Middle frontal gyrus (tissue), 1 donor: ENCODE data around the gene RNF166.

Experiments
- DNase-seq: peaks from one replicate; pipeline ENCODE4 v3.0.0-alpha.2; 2015; ENCODE audit warnings: low spot score; ENCODE audit errors: extremely low spot score

The RNF166 gene

DNA sequence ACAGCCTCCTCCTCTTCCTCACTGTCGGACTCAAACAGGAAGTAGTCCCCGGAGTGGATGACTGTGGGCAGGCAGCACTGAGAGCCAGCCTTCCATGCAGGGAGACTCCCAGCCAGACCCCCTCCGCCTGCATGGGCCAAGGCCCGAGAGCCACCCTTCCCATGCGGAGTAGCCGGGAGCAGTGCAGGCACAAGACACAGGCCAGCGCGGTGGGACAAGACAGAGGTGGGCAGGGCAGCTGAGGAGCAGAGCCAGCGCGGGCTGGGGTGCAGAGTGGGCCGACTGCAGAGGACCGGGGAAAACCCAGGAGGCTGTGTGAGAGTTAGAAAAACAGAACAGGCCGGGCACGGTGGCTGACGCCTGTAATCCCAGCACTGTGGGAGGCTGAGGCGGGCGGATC, 17.7 kb upstream of the RNF166 start:
- DNase-seq: no peak

DNA sequence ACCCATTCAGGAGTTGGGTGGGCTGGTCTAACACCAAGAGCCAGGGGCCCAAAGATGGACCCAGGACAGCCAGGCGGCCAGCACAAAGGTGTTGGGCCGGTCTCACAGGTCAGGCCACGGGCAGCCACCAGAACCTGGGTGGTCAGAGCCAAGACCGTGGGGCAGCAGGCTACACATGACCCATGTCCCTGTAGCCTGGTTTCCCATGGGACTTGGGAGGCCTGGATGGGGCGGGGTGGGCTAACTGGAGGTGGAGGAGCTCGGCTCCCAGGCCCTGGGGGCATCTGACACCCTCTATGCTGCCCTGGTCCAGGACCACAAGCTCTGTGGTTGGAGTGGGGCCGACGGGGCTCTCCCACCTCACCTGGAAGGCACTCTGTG, 17.3 kb upstream of the RNF166 start:
- DNase-seq: no peak

DNA sequence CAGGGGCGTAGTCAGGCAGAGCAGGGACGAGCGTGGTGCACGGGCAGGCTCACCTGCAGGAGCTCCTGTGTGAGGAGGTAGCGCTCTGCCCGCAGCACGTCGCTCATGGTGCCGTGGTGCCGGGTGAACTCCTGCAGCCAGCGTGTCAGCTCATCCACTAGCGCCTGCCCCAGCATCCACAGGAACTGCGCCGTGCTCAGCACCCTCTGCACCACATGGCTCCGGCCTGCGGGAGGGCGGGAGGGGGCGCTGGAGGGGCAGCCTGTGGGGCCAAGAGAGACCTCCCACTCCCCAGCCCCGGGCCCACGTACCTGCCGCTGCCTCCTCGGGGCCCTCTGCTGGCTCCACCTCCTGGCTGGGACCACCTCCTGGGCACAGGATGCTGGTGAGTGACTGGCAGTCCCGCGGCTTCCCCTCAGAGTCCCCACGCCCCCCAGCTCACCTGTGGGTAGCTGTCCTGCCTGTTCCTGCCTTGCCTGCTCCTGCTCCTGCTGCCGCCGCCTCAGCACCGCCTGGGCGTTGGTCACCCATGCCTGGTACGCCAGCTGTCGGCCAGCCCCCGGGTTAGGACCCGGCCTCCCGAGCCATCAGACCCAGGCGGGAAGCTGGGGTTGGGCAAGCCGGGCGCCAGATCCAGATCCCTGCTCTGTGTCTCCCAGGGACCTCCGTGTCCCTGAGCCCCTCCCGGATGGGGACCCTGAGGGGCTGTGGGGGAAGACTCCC, 16.7 kb upstream of the RNF166 start:
- no peak for DNase-seq

DNA sequence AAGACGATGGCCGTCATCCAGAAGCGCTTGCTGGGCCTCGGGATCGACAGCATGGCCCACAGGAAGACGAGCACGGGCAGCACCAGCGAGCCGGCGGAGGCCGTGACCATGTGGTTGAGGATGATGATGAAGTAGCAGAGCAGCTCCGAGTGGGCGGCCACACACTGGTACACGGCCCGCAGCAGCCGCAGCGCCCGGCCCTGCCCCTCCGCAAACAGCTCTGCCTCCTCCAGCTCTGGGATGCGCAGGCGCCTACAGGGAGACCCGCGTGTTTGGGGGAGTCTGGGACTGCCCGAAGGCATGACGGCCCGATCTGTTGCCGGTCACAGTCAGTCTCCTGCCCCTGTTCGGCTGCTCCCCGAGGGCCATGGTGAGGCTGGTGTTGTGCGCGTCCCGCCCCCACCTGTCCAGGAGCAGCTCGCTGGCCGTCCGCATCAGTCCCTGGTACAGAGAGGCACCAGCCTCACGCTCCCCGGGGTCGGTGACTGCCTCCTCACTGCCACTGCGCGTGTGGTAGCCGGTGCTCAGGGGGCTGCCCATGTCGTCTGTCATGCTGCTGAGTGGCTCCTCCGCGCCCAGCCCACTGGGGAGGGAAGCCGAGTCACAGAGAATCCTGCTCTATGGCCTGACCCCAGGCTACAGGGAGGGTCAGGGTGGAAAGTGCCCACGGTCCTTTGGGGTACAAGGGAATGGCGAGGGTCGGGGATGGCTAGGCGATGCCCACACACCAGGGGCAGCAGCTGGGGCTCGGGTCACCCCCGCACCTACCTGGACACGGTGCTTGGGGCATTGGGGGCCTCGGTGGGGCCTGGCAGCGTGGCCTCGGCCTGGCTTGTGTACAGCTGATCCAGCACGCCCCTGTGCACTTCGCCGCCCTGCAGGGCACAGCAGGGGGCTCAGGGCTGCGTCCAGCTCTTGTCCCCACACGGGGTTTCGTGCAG, 15.9 kb upstream of the RNF166 start:
- DNase-seq: no peak

DNA sequence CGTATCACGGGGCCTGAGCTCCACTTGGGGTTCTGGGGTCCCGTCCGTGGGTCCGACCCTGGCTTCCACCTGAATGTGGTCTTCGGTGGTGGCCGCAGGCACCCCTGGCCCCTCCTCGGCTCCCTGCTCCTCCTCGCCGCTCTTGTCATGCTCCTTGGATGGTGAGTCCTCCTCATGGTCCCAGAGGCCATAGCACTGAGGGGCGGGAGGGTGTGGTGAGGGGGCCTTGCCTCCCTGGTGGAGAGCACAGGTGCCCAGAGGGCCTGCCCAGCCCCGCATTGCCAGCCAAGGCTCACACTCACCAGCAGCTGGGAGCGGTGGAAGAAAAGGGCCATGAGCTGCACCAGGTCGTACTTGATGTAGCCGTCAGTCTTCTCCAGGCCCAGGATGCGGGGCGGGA, 15.0 kb upstream of the RNF166 start:
- no peak for DNase-seq

DNA sequence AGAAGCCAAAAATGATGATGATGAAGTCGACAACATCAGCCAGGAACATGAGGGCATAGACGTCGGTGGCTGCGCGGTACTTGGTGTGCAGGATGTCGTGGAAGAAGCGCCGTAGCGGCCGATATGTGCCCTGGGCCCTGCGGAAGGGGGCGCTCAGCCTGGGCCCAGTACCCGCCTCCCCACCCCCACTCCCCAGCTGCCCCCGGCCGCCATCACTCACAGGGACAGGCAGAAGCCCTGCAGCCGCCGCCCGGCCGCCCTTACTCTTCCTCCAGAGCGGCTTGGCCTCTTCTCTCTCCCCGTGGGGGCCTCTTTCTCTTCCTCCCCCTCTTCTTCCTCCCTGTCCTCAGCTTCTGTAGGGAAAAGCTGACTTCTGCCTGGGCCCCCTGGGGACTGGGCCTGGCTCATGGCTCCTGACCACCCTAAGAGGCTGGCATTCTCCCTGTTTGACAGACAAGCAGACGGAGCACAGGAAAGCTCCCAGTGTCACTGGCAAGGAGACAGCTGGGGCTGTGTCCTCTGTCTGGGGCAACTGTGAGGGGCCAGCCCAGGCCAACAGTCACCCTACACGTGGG, 14.3 kb upstream of the RNF166 start:
- DNase-seq: no peak

DNA sequence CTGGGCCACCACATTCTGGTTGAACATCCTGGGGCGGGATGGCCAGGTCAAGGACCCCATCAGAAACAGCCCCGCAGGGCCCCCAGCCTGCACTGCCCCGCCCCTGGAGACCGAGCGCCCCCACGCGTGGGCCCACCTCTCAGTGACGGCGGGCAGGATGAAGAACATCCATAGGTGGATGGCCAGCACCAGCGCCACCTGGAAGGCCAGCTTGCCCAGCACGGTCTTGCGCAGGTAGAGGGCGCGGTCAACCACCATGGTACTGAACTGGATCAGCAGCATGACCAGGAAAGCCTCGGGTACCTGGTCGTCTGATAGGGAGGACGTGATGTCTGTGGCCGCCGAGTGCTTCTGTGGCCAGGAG, 13.7 kb upstream of the RNF166 start:
- DNase-seq: no peak

DNA sequence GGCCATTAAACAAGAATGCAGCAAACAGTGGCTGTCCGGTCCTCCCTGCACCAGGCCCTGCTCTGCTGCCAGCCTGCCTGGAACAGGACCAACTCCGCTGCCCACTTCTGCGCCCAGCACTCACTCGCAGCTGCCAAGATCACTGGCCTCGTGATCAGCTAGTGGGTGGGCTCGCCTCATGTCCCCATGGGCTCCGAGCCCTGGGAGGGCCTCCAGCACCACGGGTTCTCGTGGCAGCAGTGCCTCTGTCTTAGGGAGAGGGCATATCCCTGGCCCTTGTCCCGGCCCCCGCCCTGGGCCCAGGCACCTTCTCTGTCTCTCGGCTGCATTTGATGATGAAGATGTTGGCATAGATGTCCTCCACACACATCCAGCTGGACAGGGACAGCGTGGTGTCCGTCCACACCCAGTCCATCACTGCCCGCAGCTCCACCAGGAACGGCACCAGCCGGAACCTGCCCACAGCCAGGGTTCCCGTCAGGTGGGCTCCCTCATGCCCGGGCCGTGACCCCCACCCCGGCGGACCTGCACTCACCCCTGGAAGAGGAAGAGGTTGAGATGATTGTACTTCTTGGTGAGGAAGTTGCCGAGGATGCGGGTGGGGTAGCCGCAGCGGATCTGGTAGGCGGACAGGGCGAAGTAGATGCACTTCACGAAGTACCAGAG, 13.2 kb upstream of the RNF166 start:
- peak; percentile 78 for DNase-seq

DNA sequence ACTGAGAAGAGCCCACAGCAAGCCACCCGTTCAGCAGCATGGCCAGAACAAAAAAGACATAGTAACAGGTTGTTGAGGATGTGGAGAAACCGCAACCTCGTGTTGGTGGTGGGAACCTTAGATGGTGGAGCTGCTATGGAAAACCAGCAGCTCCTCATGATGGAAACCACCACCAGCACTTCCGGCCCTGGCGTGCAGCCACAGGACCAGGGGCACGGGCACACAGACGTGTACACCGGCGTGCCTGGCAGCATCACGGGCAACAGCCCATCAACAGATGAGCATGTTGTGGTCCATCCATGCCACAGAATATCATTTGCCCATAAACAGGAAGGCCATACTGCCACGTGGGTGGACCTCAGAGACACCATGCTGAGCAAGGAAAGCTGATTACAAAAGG, 12.0 kb upstream of the RNF166 start:
- no peak for DNase-seq

DNA sequence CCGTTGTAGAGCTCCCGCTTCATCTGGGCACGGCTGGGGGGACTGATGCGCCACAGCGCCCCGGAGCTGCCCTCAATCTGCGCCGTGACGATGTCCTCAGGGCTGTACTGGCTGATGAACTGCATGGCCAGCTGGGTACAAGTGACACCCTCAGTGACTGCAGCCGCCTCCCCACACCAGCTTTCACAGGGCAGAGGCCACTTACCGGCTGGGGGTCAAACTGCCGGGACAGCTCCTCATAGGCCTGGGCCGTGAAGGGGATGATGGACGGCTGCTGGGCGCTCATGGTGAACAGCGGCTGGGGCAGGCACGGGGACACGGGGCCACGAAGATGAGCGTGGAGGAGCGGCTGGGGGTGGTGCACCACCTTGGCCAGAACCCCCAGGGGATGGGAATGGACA, 10.4 kb upstream of the RNF166 start:
- DNase-seq: no peak

DNA sequence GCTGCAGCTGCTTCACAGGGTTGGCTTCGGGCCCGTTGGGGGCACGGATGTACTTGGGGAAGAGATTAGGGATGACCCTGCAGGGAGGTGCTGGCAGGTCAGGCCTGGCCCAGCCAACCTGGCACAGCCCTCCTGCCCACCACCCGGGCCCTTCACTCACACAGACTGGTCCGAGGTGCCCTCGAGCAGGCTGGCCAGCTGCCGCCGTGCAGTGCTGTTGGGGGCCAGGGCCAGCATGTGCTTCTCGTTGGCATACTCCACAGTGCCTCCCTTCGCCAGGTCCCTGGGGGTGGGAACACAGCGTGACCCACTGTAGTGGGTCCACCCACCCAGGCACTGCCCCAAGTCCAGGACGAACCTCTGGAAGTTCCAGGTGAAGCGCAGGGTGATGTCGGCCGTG, 10.0 kb upstream of the RNF166 start:
- DNase-seq: no peak

DNA sequence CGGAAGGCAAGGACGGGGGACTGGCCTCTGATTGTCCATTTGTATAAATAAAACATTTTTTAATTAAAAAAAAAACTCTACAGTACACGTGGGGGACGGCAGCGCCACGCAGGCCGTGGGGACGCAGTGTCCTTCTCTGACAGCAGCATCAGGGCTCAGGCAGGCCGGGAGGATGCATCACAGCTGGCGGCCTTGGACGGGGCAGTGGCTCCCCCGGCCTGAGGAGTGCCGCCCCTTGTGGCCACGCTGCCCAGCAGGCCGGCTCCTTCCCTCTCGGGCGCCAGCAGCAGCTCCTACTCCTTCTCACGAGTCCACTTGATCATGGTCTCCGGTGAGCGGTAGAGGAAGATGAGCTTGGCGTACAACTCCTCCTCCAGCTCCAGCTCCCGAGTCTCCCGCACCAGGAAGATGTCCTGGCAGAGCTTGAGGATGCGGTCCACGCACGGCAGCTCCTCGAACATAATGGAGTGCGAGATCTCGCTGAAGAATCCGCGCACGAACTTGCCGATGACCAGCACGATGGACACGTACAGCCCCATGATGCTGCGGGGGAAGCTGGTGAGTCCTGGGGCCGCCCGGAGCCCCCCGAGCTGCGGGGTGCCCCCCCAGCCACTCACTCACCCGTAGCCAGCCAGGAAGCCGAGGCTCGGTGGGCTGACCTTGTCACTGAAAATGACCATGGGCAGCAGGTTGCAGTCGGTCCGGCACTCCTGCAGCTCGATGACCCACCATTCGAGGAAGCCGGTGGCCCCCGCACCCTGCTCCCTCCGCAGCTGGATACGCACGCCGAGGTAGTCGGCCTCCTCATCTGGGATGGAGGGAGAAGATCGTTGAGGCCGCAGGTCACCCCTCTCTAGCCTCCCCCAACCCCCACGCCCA, 9.3 kb upstream of the RNF166 start:
- DNase-seq: no peak

DNA sequence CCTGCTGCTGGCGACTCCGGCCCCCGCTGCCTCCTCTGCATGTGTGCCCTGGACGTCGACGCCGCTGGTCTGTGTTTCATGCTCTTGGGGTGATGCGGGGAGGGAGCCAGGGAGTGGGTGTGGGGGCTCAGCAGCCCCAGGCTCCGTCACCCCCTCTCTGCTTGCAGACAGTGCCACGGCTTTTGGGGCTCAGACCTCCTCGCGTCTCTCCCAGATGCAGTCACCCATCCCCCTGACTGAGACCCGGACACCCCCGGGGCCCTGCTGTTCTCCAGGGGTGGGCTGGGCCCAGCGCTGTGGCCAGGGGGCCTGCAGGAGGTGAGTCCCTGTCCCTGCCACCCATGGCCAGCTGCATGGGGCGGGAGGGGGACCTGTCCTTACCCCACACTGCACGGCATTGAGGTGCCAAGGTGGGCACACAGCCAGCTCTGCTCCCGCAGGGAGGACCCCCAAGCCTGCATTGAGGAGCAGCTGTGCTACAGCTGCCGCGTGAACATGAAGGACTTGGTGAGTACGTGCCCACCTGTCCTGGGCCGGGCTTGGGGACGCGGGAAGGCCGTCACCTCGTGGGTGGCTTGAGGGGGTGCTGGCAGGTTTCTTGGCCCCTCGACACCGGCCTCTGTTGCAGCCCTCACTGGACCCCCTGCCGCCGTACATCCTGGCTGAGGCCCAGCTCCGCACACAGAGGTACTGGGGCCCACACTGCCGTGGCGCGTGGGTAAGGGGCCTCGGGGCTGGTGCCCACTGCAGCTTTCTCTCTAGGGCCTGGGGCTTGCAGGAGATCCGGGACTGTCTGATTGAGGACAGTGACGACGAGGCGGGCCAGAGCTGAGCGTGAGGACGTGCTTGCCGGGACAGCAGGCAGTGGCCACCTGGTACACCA, 8.5 kb upstream of the RNF166 start:
- no peak for DNase-seq

DNA sequence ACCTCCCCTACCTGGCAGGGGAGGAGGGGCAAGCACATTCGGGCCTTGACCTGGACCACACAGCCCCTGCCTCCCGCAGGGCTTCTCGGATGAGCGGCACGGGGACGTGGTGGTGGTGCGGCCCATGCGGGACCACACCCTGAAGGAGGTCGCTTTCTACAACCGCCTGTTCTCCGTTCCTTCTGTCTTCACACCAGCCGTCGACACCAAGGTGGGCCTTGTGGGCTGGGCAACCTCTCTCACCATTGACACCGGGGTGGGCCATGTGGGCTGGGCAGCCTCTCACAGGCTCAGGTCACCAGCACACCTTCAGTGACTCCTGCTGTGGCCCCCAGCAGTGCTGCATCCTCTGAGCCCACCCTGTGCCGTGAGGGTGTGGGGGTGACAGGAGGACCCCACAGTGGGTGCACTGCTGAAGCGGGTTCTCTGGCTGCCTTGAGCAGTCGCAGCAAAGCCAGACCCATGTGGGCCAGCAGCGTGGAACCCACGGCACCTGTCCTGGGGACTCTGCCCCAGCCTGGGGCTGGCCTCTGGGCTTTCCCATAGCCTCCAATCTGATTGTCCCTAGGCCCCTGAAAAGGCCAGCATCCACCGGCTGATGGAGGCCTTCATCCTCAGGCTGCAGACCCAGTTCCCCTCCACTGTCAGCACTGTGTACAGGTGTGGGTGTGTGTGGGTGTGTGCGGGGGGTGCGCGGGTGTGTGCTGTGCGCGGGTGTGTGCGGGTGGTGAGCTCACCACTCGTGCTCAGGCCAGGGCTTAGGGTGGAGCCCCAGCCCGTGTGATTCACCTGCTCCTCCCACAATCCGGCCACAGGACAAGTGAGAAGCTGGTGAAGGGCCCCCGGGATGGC, 7.6 kb upstream of the RNF166 start:
- DNase-seq: no peak

DNA sequence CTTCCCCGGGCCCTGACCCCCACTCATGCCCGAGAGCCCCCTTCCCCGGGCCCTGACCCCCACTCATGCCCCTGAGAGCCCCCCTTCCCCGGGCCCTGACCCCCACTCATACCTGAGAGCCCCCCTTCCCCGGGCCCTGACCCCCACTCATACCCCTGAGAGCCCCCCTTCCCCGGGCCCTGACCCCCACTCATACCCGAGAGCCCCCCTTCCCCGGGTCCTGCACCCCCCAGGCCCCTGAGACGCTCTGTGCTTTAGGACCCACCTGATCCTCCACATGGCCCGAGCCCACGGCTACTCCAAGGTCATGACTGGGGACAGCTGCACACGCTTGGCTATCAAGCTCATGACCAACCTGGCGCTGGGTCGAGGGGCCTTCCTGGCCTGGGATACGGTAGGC, 6.8 kb upstream of the RNF166 start:
- no peak for DNase-seq

DNA sequence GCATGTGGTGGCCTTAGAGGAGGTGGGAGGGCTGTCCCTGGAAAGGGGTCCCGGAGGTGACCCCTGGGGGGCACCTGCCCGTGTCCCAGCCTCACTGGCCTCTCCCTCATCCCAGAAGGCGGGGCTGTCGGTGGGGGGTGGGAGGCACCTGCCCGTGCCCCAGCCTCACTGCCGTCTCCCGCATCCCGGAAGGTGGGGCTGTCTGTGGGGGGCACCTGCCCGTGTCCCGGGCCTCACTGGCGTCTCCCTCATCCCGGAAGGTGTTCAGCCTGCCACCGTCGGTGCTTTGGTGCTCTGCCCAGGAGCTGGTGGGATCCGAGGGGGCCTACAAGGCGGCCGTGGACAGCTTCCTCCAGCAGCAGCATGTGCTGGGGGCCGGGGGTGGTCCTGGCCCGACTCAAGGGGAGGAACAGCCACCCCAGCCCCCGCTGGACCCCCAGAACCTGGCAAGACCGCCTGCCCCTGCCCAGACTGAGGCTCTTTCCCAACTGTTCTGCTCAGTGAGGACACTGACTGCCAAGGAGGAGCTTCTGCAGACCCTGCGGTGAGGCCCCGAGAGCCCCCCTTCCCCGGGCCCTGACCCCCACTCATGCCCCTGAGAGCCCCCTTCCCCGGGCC, 6.3 kb upstream of the RNF166 start:
- DNase-seq: no peak

DNA sequence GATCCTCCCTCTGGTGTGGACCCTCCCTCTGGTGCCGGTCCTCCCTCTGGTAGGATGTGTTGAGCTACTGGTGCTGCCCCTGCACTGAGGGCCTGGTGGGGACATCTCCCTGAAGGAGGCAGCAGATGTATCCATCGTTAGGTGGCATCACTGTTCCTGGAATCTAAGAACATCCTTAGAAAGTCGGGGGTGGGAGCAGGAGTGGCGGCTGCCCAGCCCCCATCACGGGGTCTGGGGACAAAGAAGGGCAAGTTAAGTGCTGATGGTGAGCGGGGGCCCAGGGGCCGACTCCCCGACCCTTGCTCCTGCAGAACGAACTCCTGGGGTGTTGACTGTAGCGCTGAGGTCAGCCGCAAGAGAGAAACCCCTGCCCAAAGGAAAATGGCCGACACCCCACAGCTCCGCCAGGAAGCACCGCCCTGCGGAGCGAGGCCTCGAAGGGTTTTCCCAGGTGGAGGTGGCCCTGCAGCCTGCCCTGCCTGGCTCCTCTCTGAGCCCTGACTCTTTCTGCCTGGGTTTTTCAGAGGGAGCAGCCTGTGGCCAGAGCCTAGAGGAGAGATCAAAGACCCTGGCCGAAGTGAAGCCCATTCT, 5.6 kb upstream of the RNF166 start:
- no peak for DNase-seq

DNA sequence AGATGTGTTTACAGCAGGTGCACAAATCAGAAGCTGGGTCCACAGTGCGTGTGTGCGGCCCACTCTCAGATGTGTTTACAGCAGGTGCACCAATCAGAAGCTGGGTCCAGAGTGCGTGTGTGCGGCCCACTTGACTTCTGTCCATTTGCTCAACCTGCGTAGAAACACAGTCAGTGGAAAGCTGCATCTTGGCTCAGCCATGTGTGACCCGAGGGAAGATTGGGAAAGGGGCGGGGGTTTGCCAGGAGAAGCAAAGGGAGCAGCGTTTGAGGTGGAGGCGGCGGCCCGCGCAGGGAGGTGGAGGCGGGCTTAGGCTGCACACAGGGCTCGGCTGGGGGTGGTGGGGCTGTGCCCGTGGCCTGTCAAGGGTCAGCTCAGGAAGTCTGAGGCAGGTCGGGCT, 4.3 kb upstream of the RNF166 start:
- no peak for DNase-seq
